ENCODE measurements around the gene ATP13A3. TPM values are rescaled to one million over a fixed set of nuclear protein-coding genes. Genes with fewer than 3 reads are reported as not detected.

ATP13A3 gene
- total RNA-seq, 4 donors from 2014 or later = 106 to 157 (median 128) TPM

- no peak for ATAC-seq
- WGBS, 2 donors (ENCODE audit: low coverage in 1 of 2) = 84 to 100% methylated on average over 3 to 5 of the region's 5 CpGs
- Histone ChIP-seq H3K27me3 (no peaks in the 10 kb centered on the region), H3K36me3 (no peaks in the 10 kb centered on the region), H3K4me1 (peaks cover 0 to 15% (median 0%) of the 10 kb centered on the region in 3 donors), H3K4me3 (no peak overlapping the region), H3K27ac (no peak overlapping the region), H3K9me3 (no peaks in the 10 kb centered on the region)
- no peak for TF ChIP-seq POLR2AphosphoS5 (IDR thresholded peaks at IDR 0.05)
- TF ChIP-seq CTCF (IDR thresholded peaks at IDR 0.05) = no peak
- TF ChIP-seq EP300 (IDR thresholded peaks at IDR 0.05) = no peak
- no peak for TF ChIP-seq POLR2A (IDR thresholded peaks at IDR 0.05)
Measured at GRCh38 chr3:194492001-194492400, 5.2 kb upstream of the ATP13A3 start.

GRCh38 chr3:194489736-194490612 lies 3.2 kb upstream of the ATP13A3 start:
- ATAC-seq = no peak
- peaks cover 2 to 24% (median 2%) of the 10 kb centered on the region in 3 donors for H3K4me1 ChIP-seq
- no peak overlapping the region for H3K27ac ChIP-seq
- TF ChIP-seq EP300 (IDR thresholded peaks at IDR 0.05) (no peak), CTCF (IDR thresholded peaks at IDR 0.05) (no peak)
- no peaks in the 10 kb centered on the region for H3K36me3 ChIP-seq
- WGBS, 2 donors (ENCODE audit: low coverage in 1 of 2) = 91 to 93% methylated on average over 5 to 7 of the region's 7 CpGs
- no peak overlapping the region for H3K4me3 ChIP-seq
- no peaks in the 10 kb centered on the region for H3K27me3 ChIP-seq
- H3K9me3 ChIP-seq = no peaks in the 10 kb centered on the region

- Histone ChIP-seq H3K27ac (peak overlapping the region in 2 of 4 donors; percentile 92 to 98), H3K4me3 (peak overlapping the region in 1 of 2 donors; percentile 59), H3K9me3 (no peaks in the 10 kb centered on the region), H3K4me1 (peaks cover 4 to 40% (median 5%) of the 10 kb centered on the region in 3 donors), H3K36me3 (no peaks in the 10 kb centered on the region), H3K27me3 (no peaks in the 10 kb centered on the region)
- no peak for ATAC-seq
- WGBS, 2 donors (ENCODE audit: low coverage in 1 of 2) = 83 to 94% methylated on average over 5 to 9 of the region's 10 CpGs
- TF ChIP-seq POLR2A (IDR thresholded peaks at IDR 0.05) (no peak), POLR2AphosphoS5 (IDR thresholded peaks at IDR 0.05) (no peak), EP300 (IDR thresholded peaks at IDR 0.05) (no peak), CTCF (IDR thresholded peaks at IDR 0.05) (no peak)
Measured at GRCh38 chr3:194488055-194488742, 1.4 kb upstream of the ATP13A3 start.

- TF ChIP-seq CTCF (IDR thresholded peaks at IDR 0.05) (no peak), POLR2A (IDR thresholded peaks at IDR 0.05) (no peak), EP300 (IDR thresholded peaks at IDR 0.05) (no peak)
- no peaks in the 10 kb centered on the region for H3K36me3 ChIP-seq
- peak overlapping the region in 3 of 4 donors; percentile 87 to 98 (median 92) for H3K27ac ChIP-seq
- peak; percentile 21 for ATAC-seq
- H3K27me3 ChIP-seq = no peaks in the 10 kb centered on the region
- peaks cover 4 to 45% (median 5%) of the 10 kb centered on the region in 3 donors for H3K4me1 ChIP-seq
- no peaks in the 10 kb centered on the region for H3K9me3 ChIP-seq
- WGBS, 2 donors (ENCODE audit: low coverage in 1 of 2) = 0 to 4% methylated on average over 1 to 20 of the region's 56 CpGs
- peak overlapping the region; percentile 59 to 66 for H3K4me3 ChIP-seq
Measured at GRCh38 chr3:194487289-194488054, 670 bp upstream of the ATP13A3 start.

Data from gastroesophageal sphincter (tissue), 4 donors.